ENCODE data around the gene PKD1.

DNA sequence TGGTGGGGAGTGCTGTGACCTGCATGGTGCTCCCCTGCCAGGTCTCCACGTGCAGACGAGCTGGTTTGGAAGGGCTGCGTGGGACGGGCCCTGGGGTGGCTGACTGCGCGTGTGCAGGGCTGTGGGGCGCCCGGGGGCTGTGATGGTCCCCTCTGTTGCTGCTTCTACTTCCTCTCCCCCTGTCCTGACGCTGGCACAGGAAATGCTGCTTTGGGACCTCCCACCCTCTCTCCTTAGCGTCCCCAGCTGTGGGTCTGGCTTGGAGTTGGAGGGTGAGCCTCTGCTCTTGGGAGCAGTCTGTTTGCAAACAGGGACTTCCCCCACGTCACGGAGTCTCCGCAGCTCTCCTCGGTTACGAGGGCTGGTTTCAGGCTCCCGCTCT, 52.7 kb downstream of the PKD1 start:
- TF ChIP-seq, protein P1, sequence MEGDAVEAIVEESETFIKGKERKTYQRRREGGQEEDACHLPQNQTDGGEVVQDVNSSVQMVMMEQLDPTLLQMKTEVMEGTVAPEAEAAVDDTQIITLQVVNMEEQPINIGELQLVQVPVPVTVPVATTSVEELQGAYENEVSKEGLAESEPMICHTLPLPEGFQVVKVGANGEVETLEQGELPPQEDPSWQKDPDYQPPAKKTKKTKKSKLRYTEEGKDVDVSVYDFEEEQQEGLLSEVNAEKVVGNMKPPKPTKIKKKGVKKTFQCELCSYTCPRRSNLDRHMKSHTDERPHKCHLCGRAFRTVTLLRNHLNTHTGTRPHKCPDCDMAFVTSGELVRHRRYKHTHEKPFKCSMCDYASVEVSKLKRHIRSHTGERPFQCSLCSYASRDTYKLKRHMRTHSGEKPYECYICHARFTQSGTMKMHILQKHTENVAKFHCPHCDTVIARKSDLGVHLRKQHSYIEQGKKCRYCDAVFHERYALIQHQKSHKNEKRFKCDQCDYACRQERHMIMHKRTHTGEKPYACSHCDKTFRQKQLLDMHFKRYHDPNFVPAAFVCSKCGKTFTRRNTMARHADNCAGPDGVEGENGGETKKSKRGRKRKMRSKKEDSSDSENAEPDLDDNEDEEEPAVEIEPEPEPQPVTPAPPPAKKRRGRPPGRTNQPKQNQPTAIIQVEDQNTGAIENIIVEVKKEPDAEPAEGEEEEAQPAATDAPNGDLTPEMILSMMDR (IDR thresholded peaks at IDR 0.05), result no peak
- no peak for TF ChIP-seq POLR2A (IDR thresholded peaks at IDR 0.05)
